MCF 10A (cell line): Measurements from ENCODE around the gene TBXAS1. TPM values are rescaled to one million over a fixed set of nuclear protein-coding genes. Genes with fewer than 3 reads are reported as not detected.

Experiments used
- BruUV-seq: library from RNA; stranded (reverse); fragments of 400-500 nt; replicated peaks from 2 replicates; lab custom pipeline; 2021; lab: Mats Ljungman, UMichigan
- CTCF ChIA-PET: fragments of 300-600 bp; sonication (Branson Sonifier 250); formaldehyde crosslinking; extraction: SDS; loops from one replicate; lab custom pipeline; 2021; ENCODE audit warnings: antibody characterized with exemption, inconsistent platforms; lab: Yijun Ruan, JAX
- POLR2A ChIA-PET: fragments of 300-600, 350-650 bp; sonication (Branson Sonifier 250); formaldehyde crosslinking; extraction: SDS; loops from one replicate; lab custom pipeline; 2020; ENCODE audit warnings: antibody characterized with exemption, inconsistent platforms; lab: Yijun Ruan, JAX
- DNase-seq: peaks from one replicate; pipeline ENCODE4 v3.0.0-alpha.2; 2018; ENCODE audit not compliant: unreplicated experiment
- H3K27ac Mint-ChIP-seq: one replicate; pipeline ENCODE4 v1.8.0; 2022; ENCODE audit warnings: mild to moderate bottlenecking, low read depth, mixed read lengths; ENCODE audit not compliant: unreplicated experiment
- H3K27me3 Mint-ChIP-seq: one replicate; pipeline ENCODE4 v1.8.0; 2022; ENCODE audit warnings: mixed read lengths; ENCODE audit not compliant: insufficient read depth, unreplicated experiment
- H3K36me3 Mint-ChIP-seq: one replicate; pipeline ENCODE4 v1.8.0; 2022; ENCODE audit warnings: mild to moderate bottlenecking, moderate library complexity, mixed read lengths; ENCODE audit not compliant: insufficient read depth, unreplicated experiment
- H3K4me1 Mint-ChIP-seq: one replicate; pipeline ENCODE4 v1.8.0; 2022; ENCODE audit warnings: mixed read lengths; ENCODE audit not compliant: insufficient read depth, unreplicated experiment
- H3K4me3 Mint-ChIP-seq: one replicate; pipeline ENCODE4 v1.8.0; 2022; ENCODE audit warnings: mild to moderate bottlenecking, moderate library complexity, mixed read lengths; ENCODE audit not compliant: unreplicated experiment
- H3K9me3 Mint-ChIP-seq: one replicate; pipeline ENCODE4 v1.8.0; 2022; ENCODE audit warnings: mixed read lengths; ENCODE audit not compliant: unreplicated experiment
- intact Hi-C: fragments of 100-400 bp; cut with micrococcal nuclease; formaldehyde crosslinking; loops from 2 replicates; pipeline ENCODE4 v1.14.1; 2022
- total RNA-seq: library from RNA; stranded (reverse); gene quantifications from 2 replicates; pipeline ENCODE4 v1.2.3, GENCODE V29; 2022
- TF ChIP-seq, protein P1 (sequence below): fragments of 200-600 bp; IDR thresholded peaks from one replicate; pipeline ENCODE4 v1.8.0; 2022; ENCODE audit warnings: antibody characterized with exemption, mild to moderate bottlenecking; ENCODE audit not compliant: unreplicated experiment

Gene TBXAS1
- total RNA-seq, 1 experiment from 2014 or later: 1.5 TPM

DNA sequence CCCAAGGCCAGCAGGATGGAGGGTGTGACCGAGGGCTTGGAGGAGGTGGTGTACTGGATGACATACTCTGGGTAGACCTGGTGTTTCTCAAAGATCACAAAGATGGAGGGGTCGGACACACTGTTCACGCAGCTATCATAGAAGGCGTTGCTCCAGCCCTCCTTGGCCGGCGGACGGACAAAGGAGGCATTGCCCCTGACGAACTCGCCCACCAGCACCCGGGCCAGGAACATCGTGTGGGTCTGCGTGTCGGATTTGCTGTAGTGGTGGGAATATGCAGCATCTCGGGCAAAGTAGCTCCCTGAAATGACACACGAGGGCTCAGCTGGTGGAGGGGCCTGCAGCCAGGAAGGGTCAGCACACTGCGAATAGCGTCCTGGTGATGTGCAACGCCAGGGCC lies 195.5 kb downstream of the TBXAS1 start:
- TF ChIP-seq, protein P1, sequence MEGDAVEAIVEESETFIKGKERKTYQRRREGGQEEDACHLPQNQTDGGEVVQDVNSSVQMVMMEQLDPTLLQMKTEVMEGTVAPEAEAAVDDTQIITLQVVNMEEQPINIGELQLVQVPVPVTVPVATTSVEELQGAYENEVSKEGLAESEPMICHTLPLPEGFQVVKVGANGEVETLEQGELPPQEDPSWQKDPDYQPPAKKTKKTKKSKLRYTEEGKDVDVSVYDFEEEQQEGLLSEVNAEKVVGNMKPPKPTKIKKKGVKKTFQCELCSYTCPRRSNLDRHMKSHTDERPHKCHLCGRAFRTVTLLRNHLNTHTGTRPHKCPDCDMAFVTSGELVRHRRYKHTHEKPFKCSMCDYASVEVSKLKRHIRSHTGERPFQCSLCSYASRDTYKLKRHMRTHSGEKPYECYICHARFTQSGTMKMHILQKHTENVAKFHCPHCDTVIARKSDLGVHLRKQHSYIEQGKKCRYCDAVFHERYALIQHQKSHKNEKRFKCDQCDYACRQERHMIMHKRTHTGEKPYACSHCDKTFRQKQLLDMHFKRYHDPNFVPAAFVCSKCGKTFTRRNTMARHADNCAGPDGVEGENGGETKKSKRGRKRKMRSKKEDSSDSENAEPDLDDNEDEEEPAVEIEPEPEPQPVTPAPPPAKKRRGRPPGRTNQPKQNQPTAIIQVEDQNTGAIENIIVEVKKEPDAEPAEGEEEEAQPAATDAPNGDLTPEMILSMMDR: no peak
- CTCF ChIA-PET: no interaction called here
- POLR2A ChIA-PET: no interaction called here
- Mint-ChIP-seq H3K27ac (no peak overlapping the region), H3K9me3 (no peaks in the 10 kb centered on the region), H3K36me3 (peaks cover 44% of the 10 kb centered on the region), H3K4me1 (no peaks in the 10 kb centered on the region), H3K4me3 (no peak overlapping the region), H3K27me3 (no peaks in the 10 kb centered on the region)
- no peak for DNase-seq
- intact Hi-C loops: no loop called here
- BruUV-seq: no TSS peak

- no peaks in the 10 kb centered on the region for H3K4me1 Mint-ChIP-seq
- no peak overlapping the region for H3K27ac Mint-ChIP-seq
- no peak for DNase-seq
- POLR2A ChIA-PET: no interaction called here
- BruUV-seq: no TSS peak
- H3K9me3 Mint-ChIP-seq: no peaks in the 10 kb centered on the region
- H3K36me3 Mint-ChIP-seq: peaks cover 44% of the 10 kb centered on the region
- CTCF ChIA-PET: no interaction called here
- intact Hi-C loops: no loop called here
- H3K4me3 Mint-ChIP-seq: no peak overlapping the region
- TF ChIP-seq, protein P1: no peak
- H3K27me3 Mint-ChIP-seq: no peaks in the 10 kb centered on the region
These were observed 196.2 kb downstream of the TBXAS1 start for GRCh38 chr7:140025241-140025640.

- no peak for DNase-seq
- Mint-ChIP-seq H3K4me3 (no peak overlapping the region), H3K4me1 (no peaks in the 10 kb centered on the region)
These were observed 196.9 kb downstream of the TBXAS1 start for GRCh38 chr7:140025814-140026433.

GRCh38 chr7:140026935-140027334 lies 197.9 kb downstream of the TBXAS1 start:
- ChIA-PET CTCF (no interaction called here), POLR2A (interaction anchor here (0.6 kb wide), 1 partner anchor 316 kb away, joined by 4 read pairs; no protein-coding TSS in a partner anchor)
- intact Hi-C loops: no loop called here
- H3K27me3 Mint-ChIP-seq: no peaks in the 10 kb centered on the region
- H3K36me3 Mint-ChIP-seq: peaks cover 55% of the 10 kb centered on the region
- H3K9me3 Mint-ChIP-seq: no peaks in the 10 kb centered on the region
- H3K27ac Mint-ChIP-seq: no peak overlapping the region
- no peaks in the 10 kb centered on the region for H3K4me1 Mint-ChIP-seq
- no TSS peak for BruUV-seq
- H3K4me3 Mint-ChIP-seq: no peak overlapping the region
- DNase-seq: no peak
- TF ChIP-seq, protein P1: no peak

More at GRCh38 chr7:140025814-140026433, 196.9 kb downstream of the TBXAS1 start:
- ChIA-PET CTCF (no interaction called here), POLR2A (interaction anchor here (0.6 kb wide), 1 partner anchor 8 kb away, joined by 3 read pairs; no protein-coding TSS in a partner anchor)
- Mint-ChIP-seq H3K36me3 (peaks cover 50% of the 10 kb centered on the region), H3K27me3 (no peaks in the 10 kb centered on the region), H3K27ac (no peak overlapping the region), H3K9me3 (no peaks in the 10 kb centered on the region)
- intact Hi-C loops: no loop called here
- no TSS peak for BruUV-seq
- TF ChIP-seq, protein P1: no peak
